HG03457 (cell line): ENCODE data around the gene FBXO41.

Experiments used
- ATAC-seq: cut with Tn5 transposase; IDR thresholded peaks from one replicate; pipeline ENCODE4 v1.9.1; 2021; ENCODE audit warnings: moderate number of reproducible peaks; ENCODE audit not compliant: unreplicated experiment

Gene FBXO41

DNA sequence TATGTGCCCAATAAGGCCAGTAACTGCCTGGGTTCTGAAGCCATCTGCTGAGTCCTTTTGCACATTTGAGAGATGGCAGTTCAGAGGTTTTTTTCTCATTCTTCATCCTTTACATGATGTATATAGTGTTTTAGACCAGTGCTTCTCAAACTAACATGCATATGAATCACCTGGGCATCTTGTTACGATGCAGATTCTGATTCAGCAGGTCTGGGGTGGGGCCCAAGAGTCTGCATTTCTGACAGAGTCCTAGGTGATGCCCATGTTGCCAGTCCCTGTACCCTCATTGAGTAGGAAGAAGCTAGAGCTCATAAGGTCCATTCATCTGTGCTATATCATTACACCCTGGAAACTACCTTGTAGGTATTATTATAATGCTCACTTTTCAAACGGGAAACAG, 66.5 kb downstream of the FBXO41 start:
- no peak for ATAC-seq

DNA sequence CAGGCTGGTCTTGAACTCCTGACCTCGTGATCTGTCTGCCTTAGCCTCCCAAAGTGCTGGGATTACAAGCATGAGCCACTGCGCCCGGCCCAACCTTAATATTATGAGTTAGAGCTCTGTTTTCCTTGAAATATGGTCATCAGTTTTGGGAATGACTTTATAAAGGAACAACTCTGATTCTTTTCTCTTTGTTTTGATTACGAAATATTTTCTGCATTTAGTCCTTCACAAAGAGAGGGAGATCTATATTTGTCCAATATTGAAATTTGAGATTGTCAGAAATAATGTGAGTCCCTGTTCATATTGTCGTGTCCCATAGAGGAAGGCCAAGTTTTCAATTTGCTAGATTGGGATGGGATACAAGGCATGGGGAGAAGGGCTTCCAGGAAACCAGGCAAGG, 67.1 kb downstream of the FBXO41 start:
- no peak for ATAC-seq

DNA sequence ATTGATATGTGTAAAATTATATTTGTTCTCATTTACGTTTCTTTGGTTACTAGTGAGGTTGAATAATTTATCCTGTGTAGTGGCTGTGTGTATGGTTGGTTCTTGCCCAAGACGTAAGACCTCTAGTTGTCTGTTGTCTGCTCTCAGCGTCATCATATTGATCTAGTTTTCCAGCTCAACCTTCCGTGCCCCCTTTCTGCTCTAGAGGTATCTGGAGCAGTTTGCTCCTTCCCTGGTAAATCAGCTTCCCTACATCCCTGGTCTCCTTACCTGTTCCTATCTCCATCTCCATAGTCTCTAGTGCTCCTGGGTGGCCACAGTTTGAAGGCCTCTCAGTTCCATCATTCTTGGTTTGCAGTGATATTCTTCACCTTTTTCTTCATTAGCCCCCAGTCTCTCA, 69.0 kb downstream of the FBXO41 start:
- ATAC-seq: no peak

DNA sequence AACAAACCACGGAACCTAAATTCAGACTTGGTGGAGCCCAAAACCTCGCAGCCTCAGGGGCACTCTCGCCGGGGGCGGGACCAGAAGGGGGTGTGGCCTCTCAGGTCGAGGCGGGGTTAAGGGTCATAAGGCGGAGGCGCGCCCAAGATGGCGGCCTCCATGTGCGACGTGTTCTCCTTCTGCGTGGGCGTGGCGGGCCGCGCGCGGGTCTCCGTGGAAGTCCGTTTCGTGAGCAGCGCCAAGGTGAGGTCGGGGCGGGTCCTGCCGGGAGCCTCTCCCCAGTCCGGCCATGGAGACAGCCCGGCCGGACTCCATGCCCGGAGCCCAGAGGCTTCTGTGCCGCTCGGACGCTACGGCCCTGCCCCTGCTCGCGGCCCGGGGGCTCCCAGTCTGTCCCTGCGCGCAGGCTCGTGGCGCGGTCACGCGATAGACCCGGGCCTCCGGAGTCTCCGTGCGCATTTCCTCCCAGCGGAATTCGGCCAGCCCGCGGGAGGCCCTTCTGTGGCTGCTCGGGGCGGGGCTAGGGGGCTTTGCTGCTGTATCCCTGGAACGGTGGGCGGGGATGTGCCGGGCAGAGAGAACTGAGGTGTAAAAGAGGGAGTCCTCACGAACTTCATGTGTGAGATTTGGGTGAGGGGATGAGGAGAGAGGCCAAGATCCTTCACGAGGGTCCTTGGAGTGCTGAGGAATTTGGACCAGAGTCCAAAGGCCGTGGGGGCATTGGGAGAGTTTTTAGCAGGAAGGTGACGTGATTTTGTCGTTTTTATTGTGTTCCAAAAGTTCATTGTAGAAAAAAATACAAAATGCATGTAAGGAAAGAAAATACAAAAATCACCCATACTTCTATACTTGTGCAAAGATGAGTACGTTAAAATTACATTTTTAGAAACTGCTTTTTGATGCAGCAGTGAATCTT, 69.9 kb downstream of the FBXO41 start, which contains the start of gene SMYD5:
Gene SMYD5, plus strand, starts transcription at position 126 of the 916 bp plus-strand sequence. Its CDS starts 22 bp downstream, at position 148.
- ATAC-seq: peak; percentile 70

DNA sequence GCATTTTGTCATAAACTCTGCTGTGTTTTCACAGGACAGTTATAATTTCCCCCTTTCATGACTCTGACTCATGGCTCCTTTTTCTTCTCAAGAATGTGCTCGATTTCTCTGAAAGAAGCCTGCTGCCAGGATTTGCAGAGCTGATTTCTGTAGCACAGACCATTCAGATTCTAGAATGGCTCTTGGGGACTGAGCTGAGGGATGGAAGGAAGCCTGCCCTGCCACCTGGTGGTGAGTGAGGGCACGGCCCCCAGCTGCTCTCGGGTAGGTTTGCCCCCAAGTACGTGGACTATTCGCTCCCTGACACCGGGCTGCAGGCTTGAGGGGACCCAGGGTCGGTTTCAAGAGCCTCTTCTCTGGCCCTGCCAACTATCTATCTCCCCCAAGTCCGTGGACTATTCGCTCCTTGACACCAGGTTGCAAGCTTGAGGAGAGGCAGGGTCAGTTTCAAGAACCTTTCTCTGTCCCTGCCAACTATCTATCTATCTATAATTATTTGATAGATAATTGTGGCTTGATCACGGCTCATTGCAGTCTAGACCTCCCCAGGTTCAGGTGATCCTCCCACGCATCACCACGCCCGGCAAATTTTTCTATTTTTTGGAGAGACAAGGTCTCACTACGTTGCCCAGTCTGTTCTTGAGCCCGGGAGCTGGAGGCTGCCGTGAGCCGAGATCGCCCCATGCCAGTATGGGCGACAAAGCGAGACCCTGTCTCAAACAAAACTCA, 71.7 kb downstream of the FBXO41 start:
- ATAC-seq: peak; percentile 51

DNA sequence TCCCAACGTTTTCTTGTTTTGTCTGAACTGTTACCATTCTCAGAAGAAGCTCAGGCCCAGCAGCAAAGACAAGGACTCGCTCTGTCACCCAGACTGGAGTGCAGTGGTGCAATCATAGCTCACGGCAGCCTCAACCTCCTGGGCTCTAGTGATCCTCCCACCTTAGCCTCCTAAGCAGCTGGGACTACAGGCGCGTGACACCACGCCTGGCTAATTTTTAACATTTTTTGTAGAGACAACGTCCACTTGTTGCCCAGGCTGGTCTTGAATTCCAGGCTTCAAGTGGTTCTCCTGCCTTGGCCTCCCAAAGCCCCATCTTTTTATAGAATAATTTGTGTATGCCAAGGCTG, 72.2 kb downstream of the FBXO41 start:
- ATAC-seq: no peak

DNA sequence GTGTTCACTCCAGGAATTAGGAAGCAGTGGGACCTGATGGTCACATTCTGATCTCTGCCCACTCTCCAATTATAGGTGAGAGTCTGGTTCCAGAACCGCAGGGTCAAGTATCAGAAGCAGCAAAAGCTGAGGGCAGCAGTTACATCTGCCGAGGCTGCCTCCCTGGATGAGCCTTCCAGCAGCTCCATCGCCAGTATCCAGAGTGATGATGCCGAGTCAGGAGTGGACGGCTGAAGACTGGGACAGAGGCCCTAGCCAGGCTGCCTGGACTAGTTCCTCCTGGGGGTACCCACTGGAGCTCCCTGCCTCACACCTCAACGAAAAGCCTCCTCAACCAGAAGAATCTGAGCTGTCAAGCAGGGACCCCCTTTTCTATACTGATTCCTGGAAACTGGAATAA, 73.6 kb downstream of the FBXO41 start:
- ATAC-seq: no peak

DNA sequence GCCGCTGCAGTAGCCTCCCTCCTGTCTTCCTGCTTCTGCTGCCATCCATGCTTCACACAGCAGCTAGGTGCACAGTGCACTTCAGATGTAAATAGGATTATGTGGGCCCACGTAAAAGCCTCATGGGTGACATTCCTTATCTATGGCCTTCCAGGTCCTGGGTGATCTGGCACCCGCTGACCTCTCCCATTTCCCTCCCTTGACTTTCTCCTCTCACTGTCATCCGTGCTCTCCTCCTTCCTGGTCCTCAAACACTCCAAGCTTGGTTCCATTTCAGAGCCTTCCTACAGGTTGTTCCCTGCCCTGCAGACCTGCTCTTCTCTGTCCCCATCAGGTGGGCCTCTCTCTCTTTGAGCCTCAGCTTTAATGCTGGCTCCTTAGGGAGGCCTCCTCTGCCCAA, 74.3 kb downstream of the FBXO41 start:
- ATAC-seq: no peak

DNA sequence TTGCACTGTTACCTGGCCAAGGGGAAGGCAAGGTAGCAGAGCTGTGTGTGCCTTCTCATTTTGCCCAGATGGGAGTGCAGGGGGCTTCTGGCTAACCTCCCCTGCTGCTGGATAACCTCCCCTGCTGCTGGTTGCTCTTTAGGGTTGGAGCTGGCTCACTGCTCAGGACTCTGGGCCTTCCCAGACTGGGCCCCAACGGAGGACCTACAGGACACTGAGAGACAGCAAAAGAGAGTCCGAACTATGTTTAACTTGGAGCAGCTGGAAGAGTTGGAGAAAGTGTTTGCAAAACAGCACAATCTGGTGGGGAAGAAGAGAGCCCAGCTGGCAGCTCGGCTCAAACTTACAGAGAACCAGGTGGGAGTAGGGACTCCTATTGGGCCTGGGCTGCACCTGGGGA, 76.0 kb downstream of the FBXO41 start:
- no peak for ATAC-seq

DNA sequence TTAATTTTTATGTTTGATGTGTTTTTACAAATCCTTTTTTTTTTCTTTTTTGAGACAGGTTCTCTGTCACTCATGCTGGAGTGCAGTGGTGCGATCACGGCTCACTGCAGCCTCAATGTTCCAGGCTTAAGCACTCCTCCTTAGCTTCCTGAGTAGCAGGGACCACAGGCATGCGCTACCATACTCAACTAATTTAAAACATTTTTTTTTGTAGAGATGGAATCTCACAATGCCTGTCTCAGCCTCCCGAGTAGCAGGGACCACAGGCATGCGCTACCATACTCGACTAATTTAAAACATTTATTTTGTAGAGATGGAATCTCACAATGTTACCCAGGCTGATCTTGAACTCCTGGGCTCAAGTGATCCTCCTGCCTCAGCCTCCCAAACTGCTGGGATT, 78.7 kb downstream of the FBXO41 start:
- no peak for ATAC-seq
